GM23248 (cell line): ENCODE results near the gene TMIGD2.

Source experiments
- EZH2 ChIP-seq: fragments of 200-600 bp; sonication (generic); IDR thresholded peaks from 2 replicates; pipeline ENCODE4 v1.6.1; 2018; ENCODE audit warnings: antibody characterized with exemption, mild to moderate bottlenecking; ENCODE audit not compliant: insufficient read depth, poor library complexity, severe bottlenecking
- EZH2phosphoT487 ChIP-seq: fragments of 200-600 bp; sonication (generic); IDR thresholded peaks from 2 replicates; pipeline ENCODE4 v1.6.1; 2018; ENCODE audit warnings: antibody characterized with exemption, moderate library complexity, mild to moderate bottlenecking, low read depth; ENCODE audit not compliant: insufficient read depth

DNA sequence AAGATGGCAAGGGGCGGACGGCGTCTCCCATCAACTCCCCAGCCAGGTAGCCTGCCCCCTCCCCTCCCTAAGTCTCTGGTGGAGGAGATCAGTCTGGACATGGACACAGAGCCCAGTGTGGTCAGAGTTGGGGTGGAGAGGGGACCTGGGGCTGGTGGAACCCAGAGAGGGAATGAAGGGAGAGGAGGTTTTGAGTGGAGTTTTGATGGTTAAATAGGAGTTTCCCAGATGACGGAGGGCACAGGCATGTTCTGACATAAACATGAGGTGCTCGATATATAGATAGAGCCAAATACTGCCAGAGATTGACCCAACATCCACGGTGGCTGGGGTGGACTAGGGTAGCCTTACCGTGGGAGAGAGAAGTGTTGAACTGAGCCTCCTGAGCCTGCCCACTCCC lies 16.3 kb upstream of the TMIGD2 start:
- no peak for TF ChIP-seq EZH2
- TF ChIP-seq EZH2phosphoT487, result no peak
